Measurements from ENCODE around the gene CACNA1A.
A peak's percentile ranks its signal among the peaks of the same experiment; 100 is the strongest.
"Not testable (repeated sequence)": the region's sequence is repeated elsewhere in the genome, so short reads cannot be mapped to it uniquely, and the experiment has no call there.

CACNA1A gene

GRCh38 chr19:13267889-13268288, 238.4 kb downstream of the CACNA1A start:
- no peak for DNase-seq

DNA sequence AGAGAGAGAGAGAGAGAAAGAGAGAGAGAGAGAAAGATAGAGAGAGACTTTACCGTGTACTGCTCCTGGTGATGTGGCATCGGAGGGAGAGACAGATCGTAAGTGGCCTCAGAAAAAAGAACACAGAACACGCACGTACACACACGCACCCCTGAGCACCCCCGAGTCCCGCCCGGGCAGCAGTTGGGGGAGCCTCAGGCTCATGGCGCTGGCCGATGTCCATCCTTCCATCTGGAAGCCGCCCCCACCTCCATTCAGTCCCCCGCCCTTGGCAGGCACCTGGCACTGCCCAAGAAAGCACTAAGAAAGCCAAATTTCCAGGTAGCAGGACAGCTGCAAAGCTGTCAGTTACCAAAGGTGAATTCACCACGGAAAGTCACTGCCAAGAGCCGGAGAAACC, 239.1 kb downstream of the CACNA1A start:
- no peak for DNase-seq

GRCh38 chr19:13262450-13262849, 243.8 kb downstream of the CACNA1A start:
- no peak for DNase-seq

- no peak for DNase-seq
These were observed 245.2 kb downstream of the CACNA1A start for GRCh38 chr19:13260883-13261653.

- DNase-seq, result no peak
These were observed 249.4 kb downstream of the CACNA1A start for GRCh38 chr19:13256918-13257317.

DNA sequence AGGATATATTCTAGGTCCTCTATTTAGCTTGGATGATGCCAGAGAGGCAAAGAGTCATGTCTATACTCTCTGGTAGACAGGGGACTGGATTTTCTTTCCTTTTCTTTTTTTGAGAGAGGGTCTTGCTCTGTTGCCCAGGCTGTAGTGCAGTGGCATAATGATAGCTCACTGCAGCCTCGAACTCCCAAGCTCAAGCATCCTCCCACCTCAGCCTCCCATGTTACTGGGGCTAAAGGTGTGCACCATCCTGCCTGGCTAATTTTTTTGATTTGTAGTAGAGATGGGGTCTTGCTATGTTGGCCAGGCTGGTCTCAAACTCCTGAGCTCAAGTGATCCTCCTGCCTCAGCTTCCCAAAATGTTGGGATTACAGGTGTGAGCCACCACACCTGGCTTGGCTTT, 249.9 kb downstream of the CACNA1A start:
- not testable (repeated sequence) for DNase-seq

GRCh38 chr19:13255719-13256059, 250.6 kb downstream of the CACNA1A start:
- no peak for DNase-seq

- no peak for DNase-seq
These were observed 251.1 kb downstream of the CACNA1A start for GRCh38 chr19:13255041-13255718.

DNA sequence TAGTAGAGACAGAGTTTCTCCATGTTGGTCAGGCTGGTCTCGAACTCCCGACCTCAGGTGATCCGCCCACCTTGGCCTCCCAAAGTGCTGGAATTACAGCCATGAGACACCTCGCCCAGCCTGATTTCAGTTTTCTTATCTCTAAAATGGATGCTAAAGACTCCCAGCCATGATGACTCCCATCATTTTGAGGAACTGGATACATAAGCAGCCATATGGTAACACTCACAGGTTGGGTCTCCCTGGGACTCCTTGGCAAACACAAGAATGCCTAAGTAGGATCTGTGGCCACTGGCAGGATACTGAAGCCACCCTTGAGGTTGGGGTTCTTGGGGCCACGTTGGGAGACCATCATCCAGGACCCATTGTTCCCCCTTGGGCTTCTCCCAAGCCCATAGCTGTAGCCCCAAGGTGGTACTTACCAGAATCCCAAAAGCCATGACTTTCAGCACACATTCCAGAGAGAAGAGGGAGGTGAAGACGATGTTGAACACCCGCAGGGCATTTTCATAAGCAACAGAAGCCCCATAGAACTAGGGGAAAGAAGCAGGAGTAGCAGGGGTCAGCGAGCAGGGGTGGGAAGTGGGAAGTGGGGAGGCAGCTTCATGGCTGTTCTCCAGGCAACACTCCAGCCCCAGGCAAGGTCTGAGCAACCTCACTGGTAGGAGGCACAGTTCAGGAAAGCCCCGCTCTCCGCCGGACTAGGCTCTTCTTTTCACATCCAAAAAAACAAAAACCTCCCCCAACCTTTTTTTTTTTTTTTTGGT, 253.5 kb downstream of the CACNA1A start:
- no peak for DNase-seq

DNA sequence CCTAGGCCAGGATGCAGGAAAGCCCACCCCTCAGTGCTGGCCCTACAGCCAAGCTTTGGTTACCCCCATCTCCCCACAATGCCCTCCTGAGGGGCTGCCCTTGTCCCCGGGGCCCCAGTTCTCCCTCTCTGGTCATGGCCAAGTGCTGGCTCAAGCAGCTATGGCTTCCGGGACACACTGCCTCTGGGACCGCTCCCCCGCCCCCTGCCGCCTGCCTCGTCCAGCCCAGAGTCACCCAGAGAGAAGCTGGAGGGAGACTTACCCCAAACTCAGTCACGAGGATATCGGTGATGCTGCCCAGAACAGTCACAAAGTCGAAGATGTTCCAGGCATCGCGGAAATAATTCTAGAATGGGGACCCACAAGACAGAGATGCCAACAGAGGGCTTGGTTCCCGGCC, 261.4 kb downstream of the CACNA1A start:
- DNase-seq, result no peak

DNA sequence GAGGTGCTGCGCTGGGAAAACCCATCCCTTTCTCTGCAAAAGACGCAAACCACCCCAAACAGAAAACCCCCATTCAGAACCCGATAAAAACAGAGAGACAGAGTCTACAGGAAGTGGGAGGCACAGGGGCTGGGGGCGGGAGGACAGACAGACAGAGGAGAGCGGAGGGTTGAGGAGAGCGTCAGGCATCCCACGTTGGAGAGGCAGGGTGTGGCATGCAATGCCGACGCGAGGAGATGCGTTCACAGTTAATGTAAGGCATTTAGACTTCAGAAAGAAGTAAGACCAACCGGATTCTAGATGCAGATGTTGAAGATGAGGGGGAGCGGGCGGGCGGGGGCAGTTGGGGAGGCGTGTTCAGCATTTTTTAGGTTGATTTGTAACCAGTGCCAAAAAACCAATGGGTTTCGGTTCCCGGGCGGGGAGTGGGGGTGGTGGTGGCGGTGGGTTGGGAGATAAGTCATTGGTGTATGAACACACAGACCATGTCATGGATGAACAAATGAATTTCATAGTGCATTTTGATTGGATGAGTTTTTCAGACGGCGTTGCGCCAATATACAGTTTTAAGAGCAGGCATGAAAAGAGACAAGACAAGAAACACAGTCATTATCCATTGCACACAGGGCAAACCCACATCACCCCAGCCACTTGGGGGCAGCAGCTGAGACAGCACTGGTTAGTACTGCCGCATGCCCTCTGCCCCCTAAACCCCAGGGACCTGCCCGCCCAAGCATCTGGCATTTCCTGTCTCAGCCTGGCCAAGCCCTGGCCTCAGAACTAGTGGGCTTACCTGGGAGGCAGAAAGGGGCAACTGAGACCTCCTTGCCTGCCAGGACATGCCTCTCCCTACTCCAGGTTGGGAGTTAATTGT, 264.8 kb downstream of the CACNA1A start:
- DNase-seq, result no peak

DNA sequence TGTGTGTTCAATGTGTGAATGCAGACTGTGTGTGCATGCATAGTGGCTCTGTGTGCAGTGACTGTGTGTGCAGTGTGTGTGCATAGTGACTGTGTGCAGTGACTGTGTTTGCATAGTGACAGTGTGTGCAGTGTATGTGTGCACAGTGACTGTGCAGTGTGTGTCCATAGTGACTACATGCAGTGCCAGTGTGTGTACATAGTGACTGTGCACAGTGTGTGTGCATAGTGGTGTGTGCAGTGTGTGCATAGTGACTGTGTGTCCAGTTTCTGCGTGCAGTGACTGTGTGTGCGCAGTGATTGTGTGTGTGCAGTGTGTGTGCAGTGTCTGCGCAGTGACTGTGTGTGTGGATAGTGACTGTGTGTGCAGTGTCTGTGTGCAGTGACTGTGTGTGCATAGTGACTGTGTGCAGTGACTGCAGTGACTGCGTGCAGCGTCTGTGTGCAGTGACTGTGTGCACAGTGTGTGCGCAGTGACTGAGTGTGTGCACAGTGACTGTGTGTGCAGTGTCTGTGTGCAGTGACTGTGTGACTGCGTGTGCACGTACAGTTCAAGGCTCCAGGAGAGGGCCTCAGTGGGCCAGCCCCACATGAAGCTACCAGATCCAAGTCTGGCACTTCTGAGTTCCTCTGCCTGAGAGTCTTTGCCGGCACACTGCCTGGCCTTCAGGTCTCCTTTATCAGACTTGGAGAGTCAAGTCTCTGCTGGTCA, 265.8 kb downstream of the CACNA1A start:
- no peak for DNase-seq

DNA sequence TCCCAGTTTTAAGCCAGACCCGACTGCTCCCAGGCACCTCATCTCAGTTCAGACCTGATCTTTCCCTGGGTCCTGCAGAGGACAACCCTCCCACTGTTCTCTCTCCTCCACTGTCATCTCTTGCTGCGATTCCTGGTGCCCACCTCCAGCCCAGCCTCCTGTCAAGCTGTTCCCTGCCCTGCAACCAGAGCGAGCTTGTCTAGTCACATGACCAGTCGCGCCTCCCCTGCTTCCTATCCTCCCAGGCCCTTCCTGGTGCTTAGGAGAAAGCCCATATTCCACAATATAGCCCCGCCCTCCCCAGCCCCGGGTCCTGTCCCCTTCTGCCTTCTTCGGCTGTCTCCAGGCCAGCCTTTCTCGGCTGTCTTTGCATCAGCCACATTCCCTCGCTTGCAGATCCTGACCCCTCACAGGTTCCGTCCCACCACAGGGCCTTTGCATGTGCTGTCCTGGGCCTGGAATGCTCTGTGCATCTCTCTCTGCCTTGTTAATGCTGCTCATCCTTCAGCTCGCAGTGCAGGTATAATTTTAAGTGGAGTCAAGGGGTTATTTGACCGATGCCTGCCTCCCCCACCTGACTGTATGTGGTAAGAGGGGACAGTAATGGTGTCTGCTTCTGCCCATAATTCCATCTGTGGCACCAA, 267.3 kb downstream of the CACNA1A start:
- no peak for DNase-seq

- DNase-seq, result peak; percentile 51
These were observed 271.8 kb downstream of the CACNA1A start for GRCh38 chr19:13234518-13234917.

DNA sequence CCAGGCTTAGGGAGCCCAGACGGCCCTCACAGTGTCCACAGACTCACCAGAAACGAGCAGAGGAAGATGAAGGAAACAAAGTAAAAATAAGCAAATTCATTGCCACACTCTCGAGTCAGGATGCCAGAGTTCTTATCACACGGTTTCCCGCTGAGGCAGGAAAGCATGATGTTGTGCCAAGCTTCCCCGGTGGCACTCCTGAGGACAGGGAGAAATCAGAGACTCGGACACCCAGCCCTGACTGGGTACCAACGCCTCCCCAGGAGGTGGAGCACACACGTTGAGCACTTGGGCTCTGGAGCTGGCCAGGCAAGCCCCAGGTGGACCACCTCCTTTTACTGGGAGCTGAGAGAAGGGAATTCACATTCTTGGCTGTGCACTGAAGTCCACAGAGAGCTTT, 274.6 kb downstream of the CACNA1A start:
- no peak for DNase-seq

DNA sequence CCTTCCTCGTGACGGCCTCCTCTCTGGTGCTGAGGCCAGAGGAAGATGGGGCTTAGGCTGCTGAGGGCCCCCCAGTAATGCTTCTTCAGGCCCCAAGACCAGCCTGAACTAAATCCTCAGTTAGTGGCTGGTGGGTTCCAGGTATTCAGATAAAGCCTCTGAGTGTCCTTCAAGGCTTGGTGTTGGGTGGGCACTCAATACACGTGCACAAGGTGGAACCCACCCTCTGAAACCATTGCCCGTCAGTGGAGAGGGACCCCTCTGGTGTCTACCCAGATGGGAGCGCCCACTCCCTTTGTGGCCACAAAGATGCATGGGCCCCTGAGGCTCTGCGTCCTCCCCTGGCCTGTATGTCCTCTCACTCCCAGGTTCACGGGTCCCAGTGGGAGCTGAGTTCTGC, 277.0 kb downstream of the CACNA1A start:
- no peak for DNase-seq

DNA sequence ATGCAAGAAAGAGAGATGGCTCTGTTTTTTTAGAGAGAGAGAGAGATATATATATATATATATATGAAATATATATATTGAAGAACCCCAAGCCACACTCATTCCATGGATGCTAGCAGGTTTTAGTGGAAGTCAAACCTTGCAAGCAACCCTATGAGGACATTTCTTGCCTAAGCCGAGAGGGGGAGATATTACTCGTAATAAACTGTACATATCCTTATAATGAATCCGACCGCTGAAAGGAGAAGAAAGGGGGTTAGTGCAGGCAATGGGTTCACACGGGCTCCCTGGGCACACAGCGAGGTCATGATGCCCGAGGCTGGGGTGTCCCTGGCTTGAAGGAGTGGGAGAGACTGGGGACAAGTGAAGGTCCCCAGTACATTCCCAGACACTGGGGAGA, 277.7 kb downstream of the CACNA1A start:
- no peak for DNase-seq

DNA sequence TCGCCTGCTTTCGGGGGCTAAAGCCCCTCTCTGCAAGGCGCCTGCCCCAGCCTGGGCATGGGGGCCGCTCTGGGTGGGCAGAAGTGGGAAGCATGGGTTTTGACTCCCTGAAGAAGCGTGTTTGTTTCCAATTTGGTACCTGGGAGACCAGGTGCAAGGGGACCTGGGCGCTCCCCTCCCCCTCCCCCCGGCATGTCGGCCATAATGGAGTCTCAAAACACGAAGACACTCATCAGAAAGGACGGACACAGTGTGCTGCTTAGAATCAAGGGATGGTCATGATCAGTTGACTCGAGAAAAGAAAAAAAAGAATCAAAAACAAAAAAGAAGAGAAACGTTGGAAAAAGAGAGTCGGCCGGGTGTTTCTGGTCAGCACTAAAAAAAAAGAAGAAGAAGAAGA, 279.3 kb downstream of the CACNA1A start:
- no peak for DNase-seq

GRCh38 chr19:13225973-13226865, 280.1 kb downstream of the CACNA1A start:
- DNase-seq, result no peak

GRCh38 chr19:13225085-13225484, 281.2 kb downstream of the CACNA1A start:
- DNase-seq, result no peak

GRCh38 chr19:13220847-13221246, 285.4 kb downstream of the CACNA1A start:
- DNase-seq, result no peak

Measured in activated CD4-positive, alpha-beta T cell treated with anti-CD3 and anti-CD28 coated beads, Interleukin-2, amount 50 U/mL, for 1 hour (primary cell).